Ishikawa (cell line): ENCODE data around the gene GAPVD1.

ENCODE experiments used
- CEBPB ChIP-seq: IDR thresholded peaks from 2 replicates; pipeline ENCODE4 v1.6.1; 2012
- CREB1 ChIP-seq: IDR thresholded peaks from 2 replicates; pipeline ENCODE4 v1.6.1; 2012; ENCODE audit warnings: low read depth
- EGR1 ChIP-seq: IDR thresholded peaks from 2 replicates; pipeline ENCODE4 v1.6.1; 2012
- EP300 ChIP-seq: IDR thresholded peaks from 2 replicates; pipeline ENCODE4 v1.6.1; 2012; ENCODE audit warnings: borderline replicate concordance
- FOXM1 ChIP-seq: IDR thresholded peaks from 2 replicates; pipeline ENCODE4 v1.6.1; 2012; ENCODE audit warnings: low read depth, borderline replicate concordance
- MAX ChIP-seq: IDR thresholded peaks from 2 replicates; pipeline ENCODE4 v1.6.1; 2012
- NFIC ChIP-seq: IDR thresholded peaks from 2 replicates; pipeline ENCODE4 v1.6.1; 2012
- RAD21 ChIP-seq: IDR thresholded peaks from 2 replicates; pipeline ENCODE4 v1.6.1; 2012; ENCODE audit warnings: low read depth
- TAF1 ChIP-seq: IDR thresholded peaks from 2 replicates; pipeline ENCODE4 v1.6.1; 2012; ENCODE audit warnings: low read depth, mild to moderate bottlenecking
- TCF12 ChIP-seq: IDR thresholded peaks from 2 replicates; pipeline ENCODE4 v1.6.1; 2012; ENCODE audit warnings: low read depth
- TEAD4 ChIP-seq: IDR thresholded peaks from 2 replicates; pipeline ENCODE4 v1.6.1; 2012
- YY1 ChIP-seq: IDR thresholded peaks from 2 replicates; pipeline ENCODE4 v1.6.1; 2012; ENCODE audit warnings: low read depth
- ZBTB7A ChIP-seq: IDR thresholded peaks from 2 replicates; pipeline ENCODE4 v1.6.1; 2012; ENCODE audit warnings: low read depth
- TF ChIP-seq, protein P1 (sequence below): IDR thresholded peaks from 2 replicates; pipeline ENCODE4 v1.6.1; 2012; ENCODE audit warnings: low read depth, mild to moderate bottlenecking
- TF ChIP-seq, protein P2 (sequence below): IDR thresholded peaks from 2 replicates; pipeline ENCODE4 v1.6.1; 2012

Gene GAPVD1

DNA sequence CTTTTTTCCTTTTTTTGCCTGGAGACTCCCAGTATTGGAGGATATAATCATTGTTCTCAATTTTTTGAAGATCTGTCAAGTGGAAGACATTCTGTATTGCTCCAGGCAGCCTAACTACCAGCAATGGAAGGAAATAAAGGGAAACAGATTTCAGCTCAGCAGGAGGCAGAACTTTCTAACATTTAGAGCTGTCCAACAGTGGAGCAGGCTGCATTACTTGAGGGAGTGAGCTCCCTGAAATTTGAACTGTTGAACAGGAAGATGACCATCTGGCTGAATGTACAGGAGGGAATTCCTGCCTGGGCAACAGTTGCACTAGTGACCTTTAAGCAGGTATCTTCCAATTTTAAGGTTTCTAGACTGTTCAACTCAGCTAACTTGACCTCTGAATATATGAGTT, 1.1 kb upstream of the GAPVD1 start:
- no peak for TF ChIP-seq CREB1
- no peak for TF ChIP-seq CEBPB
- no peak for TF ChIP-seq ZBTB7A
- no peak for TF ChIP-seq YY1
- TF ChIP-seq RAD21: 0 out of 2 replicates have a peak, but pooled peaks have one; percentile 5
- TF ChIP-seq, protein P1, sequence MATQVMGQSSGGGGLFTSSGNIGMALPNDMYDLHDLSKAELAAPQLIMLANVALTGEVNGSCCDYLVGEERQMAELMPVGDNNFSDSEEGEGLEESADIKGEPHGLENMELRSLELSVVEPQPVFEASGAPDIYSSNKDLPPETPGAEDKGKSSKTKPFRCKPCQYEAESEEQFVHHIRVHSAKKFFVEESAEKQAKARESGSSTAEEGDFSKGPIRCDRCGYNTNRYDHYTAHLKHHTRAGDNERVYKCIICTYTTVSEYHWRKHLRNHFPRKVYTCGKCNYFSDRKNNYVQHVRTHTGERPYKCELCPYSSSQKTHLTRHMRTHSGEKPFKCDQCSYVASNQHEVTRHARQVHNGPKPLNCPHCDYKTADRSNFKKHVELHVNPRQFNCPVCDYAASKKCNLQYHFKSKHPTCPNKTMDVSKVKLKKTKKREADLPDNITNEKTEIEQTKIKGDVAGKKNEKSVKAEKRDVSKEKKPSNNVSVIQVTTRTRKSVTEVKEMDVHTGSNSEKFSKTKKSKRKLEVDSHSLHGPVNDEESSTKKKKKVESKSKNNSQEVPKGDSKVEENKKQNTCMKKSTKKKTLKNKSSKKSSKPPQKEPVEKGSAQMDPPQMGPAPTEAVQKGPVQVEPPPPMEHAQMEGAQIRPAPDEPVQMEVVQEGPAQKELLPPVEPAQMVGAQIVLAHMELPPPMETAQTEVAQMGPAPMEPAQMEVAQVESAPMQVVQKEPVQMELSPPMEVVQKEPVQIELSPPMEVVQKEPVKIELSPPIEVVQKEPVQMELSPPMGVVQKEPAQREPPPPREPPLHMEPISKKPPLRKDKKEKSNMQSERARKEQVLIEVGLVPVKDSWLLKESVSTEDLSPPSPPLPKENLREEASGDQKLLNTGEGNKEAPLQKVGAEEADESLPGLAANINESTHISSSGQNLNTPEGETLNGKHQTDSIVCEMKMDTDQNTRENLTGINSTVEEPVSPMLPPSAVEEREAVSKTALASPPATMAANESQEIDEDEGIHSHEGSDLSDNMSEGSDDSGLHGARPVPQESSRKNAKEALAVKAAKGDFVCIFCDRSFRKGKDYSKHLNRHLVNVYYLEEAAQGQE: peak; percentile 67
- no peak for TF ChIP-seq EP300
- no peak for TF ChIP-seq EGR1
- 0 out of 2 replicates have a peak, but pooled peaks have one; percentile 13 for TF ChIP-seq TEAD4
- TF ChIP-seq TAF1: no peak

DNA sequence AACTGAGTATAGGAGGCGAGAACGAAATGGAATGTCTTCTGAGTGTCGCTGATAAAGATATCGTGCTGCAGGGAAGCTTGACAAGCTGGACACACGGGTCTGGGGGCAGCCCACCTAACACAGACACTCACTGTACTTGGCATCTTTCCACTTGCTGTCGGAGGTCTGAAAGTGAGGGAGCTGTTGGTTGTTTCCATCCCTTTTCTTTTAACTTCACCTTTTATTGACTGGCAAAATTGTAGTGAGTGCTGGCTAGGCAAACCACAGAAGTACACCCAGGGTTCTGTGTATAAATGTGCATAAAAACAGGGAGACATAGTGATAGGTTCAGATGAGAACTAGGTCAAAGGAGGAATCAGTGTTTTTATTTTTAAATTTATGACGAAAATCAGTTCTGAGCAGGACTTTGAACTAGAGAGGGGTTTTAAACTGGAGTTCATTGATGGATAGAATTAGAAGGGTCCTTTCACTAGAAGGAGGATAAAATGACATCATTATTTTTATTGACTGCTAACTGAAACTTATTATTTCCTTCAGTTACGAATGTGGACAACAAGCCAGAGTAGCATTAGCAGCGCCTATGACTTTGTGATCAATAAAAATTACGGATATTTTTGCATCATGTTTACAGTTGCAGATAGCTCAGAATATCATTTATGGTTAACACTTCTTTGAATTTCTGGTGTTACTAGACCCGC, 817 bp downstream of the GAPVD1 start:
- TF ChIP-seq MAX (no peak), EP300 (no peak)

DNA sequence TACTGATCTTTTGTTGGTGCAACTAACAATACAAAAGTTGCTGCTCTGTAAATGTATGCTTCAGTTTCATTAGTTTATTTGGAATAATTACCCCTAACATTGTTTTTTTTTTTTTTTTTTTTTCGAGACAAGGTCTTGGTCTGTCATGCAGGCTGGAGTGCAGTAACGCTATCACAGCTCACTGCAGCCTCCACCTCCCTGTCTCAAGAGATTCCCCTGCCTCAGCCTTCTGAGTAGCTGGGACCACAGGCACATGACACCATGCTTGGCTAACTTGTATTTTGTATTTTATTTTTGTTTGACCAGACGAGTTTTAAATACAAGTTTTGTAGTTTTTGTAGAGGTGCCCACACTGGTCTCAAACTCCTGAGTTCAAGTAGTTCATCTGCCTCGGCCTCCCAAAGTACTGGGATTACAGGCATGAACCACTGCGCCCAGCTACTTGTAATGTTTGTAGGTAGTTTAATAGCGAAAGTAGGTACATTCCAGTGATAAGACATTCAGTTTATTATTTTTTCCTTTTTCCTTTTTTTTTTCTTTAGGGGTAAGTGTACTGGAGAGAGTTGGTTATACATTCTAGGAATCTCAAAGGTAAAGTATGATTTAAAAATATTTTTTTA, 6.9 kb downstream of the GAPVD1 start:
- no peak for TF ChIP-seq TAF1
- TF ChIP-seq, protein P1: no peak

DNA sequence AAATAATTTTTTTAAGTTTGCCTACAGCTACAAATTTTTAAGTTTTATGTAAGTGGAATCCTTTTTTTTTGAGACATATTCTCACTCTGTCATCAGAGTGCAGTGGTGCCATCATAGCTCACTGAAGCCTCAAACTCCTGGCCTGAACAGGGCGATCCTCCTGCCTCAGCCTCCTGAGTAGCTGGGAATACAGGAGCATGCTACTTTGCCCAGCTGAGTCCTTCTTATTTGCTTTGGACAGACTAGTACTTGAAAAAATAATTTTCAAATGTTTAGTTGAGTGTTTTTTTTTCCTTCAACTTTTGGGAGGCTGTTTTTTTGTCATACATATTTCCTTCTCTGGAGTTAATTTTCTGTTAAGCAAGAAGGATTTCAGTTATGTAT, 7.4 kb downstream of the GAPVD1 start:
- TF ChIP-seq EGR1 (no peak), YY1 (no peak)

- TF ChIP-seq CREB1 (no peak), MAX (no peak), TAF1 (no peak), EGR1 (no peak), NFIC (no peak), FOXM1 (no peak), TCF12 (no peak)
These were observed 9.5 kb downstream of the GAPVD1 start for GRCh38 chr9:125271081-125271480.

DNA sequence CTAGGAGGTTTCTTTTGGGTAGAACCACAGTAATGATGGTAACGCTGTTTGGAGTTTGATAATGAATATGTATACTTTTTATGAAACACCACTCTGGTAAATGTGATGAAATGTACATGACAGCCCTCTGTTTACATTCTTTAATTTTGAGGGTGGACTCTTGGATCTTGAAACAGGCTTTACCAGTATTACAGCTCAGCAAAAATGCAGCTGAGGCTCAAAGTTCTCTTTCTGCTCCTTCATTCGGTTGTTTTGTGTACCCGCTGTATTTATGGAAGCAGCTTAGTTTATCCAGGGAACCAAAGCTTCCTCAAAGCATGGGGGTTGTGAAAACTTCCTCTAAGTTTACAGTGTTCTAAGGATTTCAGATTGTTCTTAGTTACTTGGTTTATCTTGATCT, 11.1 kb downstream of the GAPVD1 start:
- TF ChIP-seq RAD21: no peak
- TF ChIP-seq, protein P2, sequence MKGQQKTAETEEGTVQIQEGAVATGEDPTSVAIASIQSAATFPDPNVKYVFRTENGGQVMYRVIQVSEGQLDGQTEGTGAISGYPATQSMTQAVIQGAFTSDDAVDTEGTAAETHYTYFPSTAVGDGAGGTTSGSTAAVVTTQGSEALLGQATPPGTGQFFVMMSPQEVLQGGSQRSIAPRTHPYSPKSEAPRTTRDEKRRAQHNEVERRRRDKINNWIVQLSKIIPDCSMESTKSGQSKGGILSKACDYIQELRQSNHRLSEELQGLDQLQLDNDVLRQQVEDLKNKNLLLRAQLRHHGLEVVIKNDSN: no peak
- TF ChIP-seq MAX: no peak
- TF ChIP-seq NFIC: no peak

GRCh38 chr9:125276771-125277170, 15.1 kb downstream of the GAPVD1 start:
- TF ChIP-seq FOXM1 (no peak), EP300 (no peak), NFIC (no peak), TCF12 (no peak), YY1 (no peak), TAF1 (no peak), RAD21 (no peak), TEAD4 (no peak), CREB1 (no peak), CEBPB (no peak), EGR1 (no peak), ZBTB7A (no peak), MAX (no peak)
- TF ChIP-seq, protein P2: no peak
- TF ChIP-seq, protein P1: no peak
